RWPE2 (cell line): ENCODE measurements around the gene COL21A1.

ENCODE experiments used
- ATAC-seq: fragments of 200-7000 bp; cut with Tn5 transposase; 3 replicates; pipeline ENCODE4 v1.9.1; 2021; ENCODE audit warnings: low read depth
- DNase-seq: peaks from one replicate; pipeline ENCODE4 v3.0.0-alpha.2; 2020; ENCODE audit warnings: low spot score
- H3K27ac ChIP-seq: fragments of 450-650 bp; 2 replicates; pipeline ENCODE4 v1.5.1; 2017; ENCODE audit warnings: mild to moderate bottlenecking; ENCODE audit not compliant: poor library complexity, severe bottlenecking
- H3K27me3 ChIP-seq: fragments of 250-450 bp; sonication (Bioruptor Pico); 2 replicates; pipeline ENCODE4 v1.5.1; 2021; ENCODE audit warnings: mild to moderate bottlenecking, moderate library complexity; ENCODE audit not compliant: insufficient read depth, poor library complexity, severe bottlenecking
- H3K36me3 ChIP-seq: fragments of 250-450 bp; sonication (Bioruptor Pico); 2 replicates; pipeline ENCODE4 v1.5.1; 2020; ENCODE audit warnings: low read depth, mild to moderate bottlenecking, moderate library complexity
- H3K4me1 ChIP-seq: fragments of 250-450 bp; sonication (Bioruptor Pico); 2 replicates; pipeline ENCODE4 v1.5.1; 2021; ENCODE audit warnings: mild to moderate bottlenecking, moderate library complexity; ENCODE audit not compliant: insufficient read depth, poor library complexity, severe bottlenecking
- H3K4me3 ChIP-seq: fragments of 250-450 bp; sonication (Bioruptor Pico); 2 replicates; pipeline ENCODE4 v1.5.1; 2021; ENCODE audit warnings: mild to moderate bottlenecking, moderate library complexity; ENCODE audit not compliant: severe bottlenecking
- H3K9me3 ChIP-seq: fragments of 250-450 bp; sonication (Bioruptor Pico); 2 replicates; pipeline ENCODE4 v1.5.1; 2021; ENCODE audit warnings: mild to moderate bottlenecking, moderate library complexity; ENCODE audit not compliant: severe bottlenecking
- TF ChIP-seq, protein P1 (sequence below): fragments of 450-650 bp; IDR thresholded peaks from one replicate; pipeline ENCODE4 v1.5.1; 2017; ENCODE audit warnings: mild to moderate bottlenecking, moderate library complexity; ENCODE audit not compliant: poor library complexity, severe bottlenecking

COL21A1 gene

DNA sequence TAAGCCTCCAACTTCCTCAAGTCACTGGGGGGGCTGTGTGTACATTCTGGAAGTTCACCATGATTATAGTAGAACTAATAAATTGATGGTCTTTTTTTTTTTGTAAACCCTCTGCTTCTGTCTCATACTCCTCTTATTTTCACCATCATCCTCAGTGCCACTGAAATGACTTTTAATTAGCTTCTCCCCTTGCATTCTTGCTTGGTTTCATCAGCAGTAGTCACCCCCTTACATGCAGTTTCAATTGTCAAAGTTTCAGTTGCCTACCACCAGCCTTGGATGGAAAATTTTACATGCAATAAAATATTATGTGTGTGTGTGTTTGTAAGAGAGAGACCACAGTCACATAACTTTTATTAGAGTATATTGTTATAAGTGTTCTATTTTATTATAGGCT lies 196.2 kb downstream of the COL21A1 start:
- Histone ChIP-seq H3K27ac (no peak overlapping the region), H3K27me3 (no peaks in the 10 kb centered on the region), H3K4me3 (no peak overlapping the region), H3K36me3 (no peaks in the 10 kb centered on the region), H3K9me3 (no peaks in the 10 kb centered on the region), H3K4me1 (no peaks in the 10 kb centered on the region)
- DNase-seq (no peak), ATAC-seq (no peak)
- TF ChIP-seq, protein P1, sequence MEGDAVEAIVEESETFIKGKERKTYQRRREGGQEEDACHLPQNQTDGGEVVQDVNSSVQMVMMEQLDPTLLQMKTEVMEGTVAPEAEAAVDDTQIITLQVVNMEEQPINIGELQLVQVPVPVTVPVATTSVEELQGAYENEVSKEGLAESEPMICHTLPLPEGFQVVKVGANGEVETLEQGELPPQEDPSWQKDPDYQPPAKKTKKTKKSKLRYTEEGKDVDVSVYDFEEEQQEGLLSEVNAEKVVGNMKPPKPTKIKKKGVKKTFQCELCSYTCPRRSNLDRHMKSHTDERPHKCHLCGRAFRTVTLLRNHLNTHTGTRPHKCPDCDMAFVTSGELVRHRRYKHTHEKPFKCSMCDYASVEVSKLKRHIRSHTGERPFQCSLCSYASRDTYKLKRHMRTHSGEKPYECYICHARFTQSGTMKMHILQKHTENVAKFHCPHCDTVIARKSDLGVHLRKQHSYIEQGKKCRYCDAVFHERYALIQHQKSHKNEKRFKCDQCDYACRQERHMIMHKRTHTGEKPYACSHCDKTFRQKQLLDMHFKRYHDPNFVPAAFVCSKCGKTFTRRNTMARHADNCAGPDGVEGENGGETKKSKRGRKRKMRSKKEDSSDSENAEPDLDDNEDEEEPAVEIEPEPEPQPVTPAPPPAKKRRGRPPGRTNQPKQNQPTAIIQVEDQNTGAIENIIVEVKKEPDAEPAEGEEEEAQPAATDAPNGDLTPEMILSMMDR: no peak

- Histone ChIP-seq H3K36me3 (no peaks in the 10 kb centered on the region), H3K27me3 (no peaks in the 10 kb centered on the region), H3K4me3 (no peak overlapping the region), H3K4me1 (no peaks in the 10 kb centered on the region), H3K27ac (no peak overlapping the region), H3K9me3 (no peaks in the 10 kb centered on the region)
- ATAC-seq (no peak), DNase-seq (no peak)
- TF ChIP-seq, protein P1: no peak
These were observed 196.7 kb downstream of the COL21A1 start for GRCh38 chr6:56050530-56051201.

GRCh38 chr6:56048601-56049000 lies 198.8 kb downstream of the COL21A1 start:
- ATAC-seq: no peak
- Histone ChIP-seq H3K27ac (no peak overlapping the region), H3K36me3 (no peaks in the 10 kb centered on the region), H3K4me3 (no peak overlapping the region), H3K27me3 (no peaks in the 10 kb centered on the region), H3K4me1 (no peaks in the 10 kb centered on the region), H3K9me3 (no peaks in the 10 kb centered on the region)
- TF ChIP-seq, protein P1: no peak
- no peak for DNase-seq

DNA sequence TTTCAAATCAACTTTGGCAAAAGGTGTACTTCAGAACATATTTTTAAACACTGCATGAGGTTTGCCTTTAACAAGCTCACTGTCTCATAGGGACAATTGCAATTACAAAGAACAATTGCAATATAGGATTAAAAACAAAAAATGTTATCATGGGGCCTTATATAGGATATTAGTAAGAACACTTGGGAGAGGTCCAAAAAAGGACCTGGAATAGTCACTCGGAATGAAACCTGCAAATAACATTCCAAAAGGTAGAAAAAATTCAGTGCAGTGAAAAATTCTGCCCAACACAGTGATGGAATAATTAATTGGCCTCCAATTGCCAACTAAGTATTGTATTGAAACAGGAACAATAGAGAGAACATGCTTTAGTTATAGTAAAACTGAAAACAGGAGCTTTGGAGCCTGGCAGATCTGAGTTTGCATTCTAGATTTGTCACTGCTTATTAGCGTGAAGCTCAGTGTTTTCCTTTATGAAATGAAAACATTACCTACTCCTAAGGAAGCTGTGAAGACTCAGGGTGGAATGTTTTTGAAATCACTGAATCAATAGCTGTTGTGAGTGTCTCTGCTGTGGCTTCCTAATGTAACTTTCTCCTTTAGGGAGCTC lies 199.3 kb downstream of the COL21A1 start:
- H3K9me3 ChIP-seq: no peaks in the 10 kb centered on the region
- TF ChIP-seq, protein P1: no peak
- H3K4me1 ChIP-seq: no peaks in the 10 kb centered on the region
- H3K4me3 ChIP-seq: no peak overlapping the region
- DNase-seq (no peak), ATAC-seq (no peak)
- no peaks in the 10 kb centered on the region for H3K36me3 ChIP-seq
- H3K27me3 ChIP-seq: no peaks in the 10 kb centered on the region
- H3K27ac ChIP-seq: no peak overlapping the region

- peaks cover 3% of the 10 kb centered on the region for H3K4me1 ChIP-seq
- no peaks in the 10 kb centered on the region for H3K9me3 ChIP-seq
- no peaks in the 10 kb centered on the region for H3K36me3 ChIP-seq
- ATAC-seq: no peak
- no peak for DNase-seq
- TF ChIP-seq, protein P1: no peak
- no peaks in the 10 kb centered on the region for H3K27me3 ChIP-seq
- no peak overlapping the region for H3K4me3 ChIP-seq
- no peak overlapping the region for H3K27ac ChIP-seq
These were observed 200.8 kb downstream of the COL21A1 start for GRCh38 chr6:56046576-56046975.
